Erythroblast (primary cell): ENCODE measurements around the gene NPIPA3.
"Not testable (repeated sequence)": the region's sequence is repeated elsewhere in the genome, so short reads cannot be mapped to it uniquely, and the experiment has no call there.

ENCODE experiments used
- GATA1 ChIP-seq: IDR thresholded peaks from 2 replicates; pipeline ENCODE4 v1.6.1; 2011; ENCODE audit warnings: low read depth, mild to moderate bottlenecking, control low read depth, low read length, moderate library complexity
- POLR2A ChIP-seq: IDR thresholded peaks from 2 replicates; pipeline ENCODE4 v1.6.1; 2011; ENCODE audit warnings: mild to moderate bottlenecking, low read length

DNA sequence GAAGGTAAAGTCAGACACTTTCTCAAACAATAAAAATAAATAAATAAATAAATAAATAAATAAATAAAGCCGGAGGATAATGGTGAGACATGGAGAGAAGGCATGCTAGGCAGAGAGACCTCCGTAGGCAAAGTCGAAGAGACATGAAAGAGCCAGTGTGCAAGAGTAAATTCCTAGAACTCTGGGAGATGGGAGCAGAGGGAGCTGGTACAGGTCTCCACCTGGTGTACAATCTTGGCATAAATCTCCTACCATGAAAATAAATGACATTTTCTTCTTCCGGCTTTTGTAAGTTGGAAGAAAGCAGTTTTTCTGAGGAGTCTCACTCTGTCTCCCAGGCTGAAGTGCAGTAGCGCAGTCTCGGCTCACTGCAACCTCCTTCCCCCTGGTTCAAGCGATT, 1.4 kb upstream of the NPIPA3 start:
- not testable (repeated sequence) for TF ChIP-seq POLR2A, GATA1
